OCI-LY1 (cell line): ENCODE measurements around the gene TRMT1L.

Experiments
- H2AFZ ChIP-seq: fragments of 200-600 bp; sonication (generic), shearing (Covaris generic); 2 replicates; pipeline ENCODE4 v1.6.0; 2014; ENCODE audit warnings: antibody characterized with exemption, mild to moderate bottlenecking, low read length
- H3F3A ChIP-seq: fragments of 200-600 bp; sonication (generic), shearing (Covaris generic); 2 replicates; pipeline ENCODE4 v1.6.0; 2014; ENCODE audit warnings: mild to moderate bottlenecking, antibody characterized with exemption, low read length, moderate library complexity; ENCODE audit not compliant: insufficient read depth
- H3K27ac ChIP-seq: fragments of 200-600 bp; sonication (generic); 2 replicates; pipeline ENCODE4 v1.5.1; 2014; ENCODE audit warnings: low read length, mixed run types, mild to moderate bottlenecking, low read depth; ENCODE audit not compliant: poor library complexity, severe bottlenecking
- H3K27me3 ChIP-seq: fragments of 200-600 bp; sonication (generic); 2 replicates; pipeline ENCODE4 v1.6.0; 2014; ENCODE audit warnings: antibody characterized with exemption, mild to moderate bottlenecking, low read length, moderate library complexity; ENCODE audit not compliant: insufficient read depth
- H3K36me3 ChIP-seq: fragments of 200-600 bp; sonication (generic); 2 replicates; pipeline ENCODE4 v1.6.1; 2014; ENCODE audit warnings: mild to moderate bottlenecking, antibody characterized with exemption, low read length, moderate library complexity, mixed read lengths; ENCODE audit not compliant: insufficient read depth
- H3K4me1 ChIP-seq: fragments of 200-600 bp; sonication (generic); 2 replicates; pipeline ENCODE4 v1.5.1; 2014; ENCODE audit warnings: mild to moderate bottlenecking, low read length, moderate library complexity; ENCODE audit not compliant: insufficient read depth, severe bottlenecking
- H3K4me2 ChIP-seq: fragments of 200-600 bp; sonication (generic), shearing (Covaris generic); 2 replicates; pipeline ENCODE4 v1.6.1; 2014; ENCODE audit warnings: low read length
- H3K4me3 ChIP-seq: fragments of 200-600 bp; sonication (generic); 2 replicates; pipeline ENCODE4 v1.5.1; 2014; ENCODE audit warnings: low read length, low read depth, mild to moderate bottlenecking, mixed read lengths; ENCODE audit not compliant: poor library complexity, severe bottlenecking
- H3K79me2 ChIP-seq: fragments of 200-600 bp; shearing (Covaris generic); 2 replicates; pipeline ENCODE4 v1.6.1; 2016; ENCODE audit warnings: mixed run types, low read length, mixed read lengths; ENCODE audit not compliant: insufficient read depth
- H3K9ac ChIP-seq: fragments of 200-600 bp; sonication (generic), shearing (Covaris generic); 2 replicates; pipeline ENCODE4 v1.6.1; 2014; ENCODE audit warnings: mild to moderate bottlenecking, low read length, mixed read lengths
- H3K9me2 ChIP-seq: fragments of 200-600 bp; sonication (generic), shearing (Covaris generic); 2 replicates; pipeline ENCODE4 v1.6.1; 2014; ENCODE audit warnings: low read depth, mild to moderate bottlenecking, low read length, mixed read lengths
- H3K9me3 ChIP-seq: fragments of 200-600 bp; shearing (Covaris generic); 2 replicates; pipeline ENCODE4 v1.6.1; 2014; ENCODE audit warnings: low read length, mixed read lengths
- H4K20me1 ChIP-seq: fragments of 200-600 bp; sonication (generic), shearing (Covaris generic); 2 replicates; pipeline ENCODE4 v1.6.0; 2016; ENCODE audit warnings: mild to moderate bottlenecking, low read length; ENCODE audit not compliant: insufficient read depth
- EZH2 ChIP-seq: fragments of 200-600 bp; sonication (generic), shearing (Covaris generic); IDR thresholded peaks from 2 replicates; pipeline ENCODE4 v1.8.0; 2017; ENCODE audit warnings: borderline replicate concordance, mixed run types, mild to moderate bottlenecking, antibody characterized with exemption, low read length, moderate library complexity, mixed read lengths
- TF ChIP-seq, protein P1 (sequence below): fragments of 200-600 bp; sonication (generic), shearing (Covaris generic); IDR thresholded peaks from 2 replicates; pipeline ENCODE4 v1.5.1; 2017; ENCODE audit warnings: mild to moderate bottlenecking, antibody characterized with exemption, low read length, moderate library complexity, mixed read lengths

Gene TRMT1L

DNA sequence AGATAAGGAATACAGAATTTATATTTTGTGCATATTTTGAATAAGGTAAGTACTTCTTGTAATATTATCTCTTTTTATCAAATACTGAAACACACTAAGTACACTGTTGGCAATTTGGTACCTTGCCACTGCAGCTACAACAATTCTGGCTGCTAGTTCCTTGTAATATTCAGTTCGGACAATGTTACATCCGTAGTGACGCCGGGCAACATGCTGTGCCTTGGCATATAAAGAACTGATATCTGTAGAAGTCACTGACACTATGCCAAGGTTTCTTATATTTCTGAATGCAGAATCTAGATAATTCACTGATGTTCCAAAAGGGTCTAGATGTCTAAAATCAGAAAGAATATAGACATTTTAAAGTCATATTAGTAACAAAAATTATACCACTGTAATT lies 17.5 kb downstream of the TRMT1L start:
- Histone ChIP-seq H3K4me3 (no peak overlapping the region), H3K4me2 (no peak overlapping the region), H3K79me2 (no peaks in the 10 kb centered on the region), H3K27ac (no peak overlapping the region), H3K9me2 (no peaks in the 10 kb centered on the region), H2AFZ (no peak overlapping the region), H3F3A (peaks cover 3% of the 10 kb centered on the region; the same call in 1 of the 2 replicates), H3K36me3 (peaks cover 35% of the 10 kb centered on the region), H3K9me3 (no peaks in the 10 kb centered on the region), H3K9ac (no peak overlapping the region), H4K20me1 (no peaks in the 10 kb centered on the region), H3K4me1 (no peaks in the 10 kb centered on the region), H3K27me3 (no peaks in the 10 kb centered on the region)
- TF ChIP-seq, protein P1, sequence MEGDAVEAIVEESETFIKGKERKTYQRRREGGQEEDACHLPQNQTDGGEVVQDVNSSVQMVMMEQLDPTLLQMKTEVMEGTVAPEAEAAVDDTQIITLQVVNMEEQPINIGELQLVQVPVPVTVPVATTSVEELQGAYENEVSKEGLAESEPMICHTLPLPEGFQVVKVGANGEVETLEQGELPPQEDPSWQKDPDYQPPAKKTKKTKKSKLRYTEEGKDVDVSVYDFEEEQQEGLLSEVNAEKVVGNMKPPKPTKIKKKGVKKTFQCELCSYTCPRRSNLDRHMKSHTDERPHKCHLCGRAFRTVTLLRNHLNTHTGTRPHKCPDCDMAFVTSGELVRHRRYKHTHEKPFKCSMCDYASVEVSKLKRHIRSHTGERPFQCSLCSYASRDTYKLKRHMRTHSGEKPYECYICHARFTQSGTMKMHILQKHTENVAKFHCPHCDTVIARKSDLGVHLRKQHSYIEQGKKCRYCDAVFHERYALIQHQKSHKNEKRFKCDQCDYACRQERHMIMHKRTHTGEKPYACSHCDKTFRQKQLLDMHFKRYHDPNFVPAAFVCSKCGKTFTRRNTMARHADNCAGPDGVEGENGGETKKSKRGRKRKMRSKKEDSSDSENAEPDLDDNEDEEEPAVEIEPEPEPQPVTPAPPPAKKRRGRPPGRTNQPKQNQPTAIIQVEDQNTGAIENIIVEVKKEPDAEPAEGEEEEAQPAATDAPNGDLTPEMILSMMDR = no peak
- TF ChIP-seq EZH2 = no peak

DNA sequence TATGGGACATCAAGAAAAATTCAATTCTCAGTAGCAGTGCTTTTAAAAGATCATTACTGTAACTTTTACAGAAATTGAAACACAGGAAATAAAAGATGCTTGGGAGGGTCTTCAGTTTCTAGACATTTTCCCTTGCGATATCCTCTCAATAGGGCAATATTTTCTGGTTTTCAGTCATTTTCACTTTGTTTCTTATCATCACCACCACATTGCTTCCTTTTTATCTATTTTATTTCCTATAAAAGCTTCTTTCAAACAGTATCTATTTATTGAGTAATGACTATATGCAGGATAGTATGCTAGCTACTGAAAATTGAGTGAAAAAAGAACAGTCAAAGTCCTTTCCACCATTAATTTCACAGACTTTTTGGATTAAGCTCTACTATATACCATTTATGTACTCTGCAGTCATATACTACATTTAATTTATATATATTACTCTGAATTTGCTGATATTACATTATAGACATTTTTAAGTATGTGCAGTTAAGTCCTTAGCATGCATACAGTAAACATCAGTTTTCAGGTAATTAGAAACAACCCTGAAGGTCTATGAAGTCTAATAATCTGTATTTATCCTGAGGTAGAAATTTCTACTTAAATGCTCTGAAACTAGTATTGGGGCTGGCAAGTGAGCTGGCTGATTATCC lies 18.7 kb downstream of the TRMT1L start:
- H3K4me1 ChIP-seq = no peaks in the 10 kb centered on the region
- H3K9ac ChIP-seq = no peak overlapping the region
- no peaks in the 10 kb centered on the region for H4K20me1 ChIP-seq
- no peaks in the 10 kb centered on the region for H3K79me2 ChIP-seq
- no peak overlapping the region for H2AFZ ChIP-seq
- no peak overlapping the region for H3K4me3 ChIP-seq
- no peaks in the 10 kb centered on the region for H3K27me3 ChIP-seq
- H3F3A ChIP-seq = peaks cover 3% of the 10 kb centered on the region; the same call in 1 of the 2 replicates
- no peak overlapping the region for H3K4me2 ChIP-seq
- TF ChIP-seq, protein P1 = no peak
- no peak for TF ChIP-seq EZH2
- peaks cover 42% of the 10 kb centered on the region for H3K36me3 ChIP-seq
- no peaks in the 10 kb centered on the region for H3K9me2 ChIP-seq
- H3K27ac ChIP-seq = no peak overlapping the region
- H3K9me3 ChIP-seq = no peaks in the 10 kb centered on the region

GRCh38 chr1:185132534-185132933 lies 24.2 kb downstream of the TRMT1L start:
- H3K9ac ChIP-seq = no peak overlapping the region
- H3K36me3 ChIP-seq = peaks cover 45% of the 10 kb centered on the region

More at GRCh38 chr1:185132534-185132933, 24.2 kb downstream of the TRMT1L start:
- Histone ChIP-seq H3K4me2 (no peak overlapping the region), H3K4me1 (no peaks in the 10 kb centered on the region), H3K9me3 (peaks cover 5% of the 10 kb centered on the region; the same call in 1 of the 2 replicates), H3K4me3 (no peak overlapping the region), H2AFZ (no peak overlapping the region), H3K27me3 (no peaks in the 10 kb centered on the region), H3K27ac (no peak overlapping the region), H4K20me1 (no peaks in the 10 kb centered on the region), H3K79me2 (no peaks in the 10 kb centered on the region), H3F3A (no peaks in the 10 kb centered on the region), H3K9me2 (no peaks in the 10 kb centered on the region)
- TF ChIP-seq, protein P1 = no peak
- no peak for TF ChIP-seq EZH2
